Kidney epithelial cell (primary cell): Measurements from ENCODE around the gene PREX1. TPM values are rescaled to one million over a fixed set of nuclear protein-coding genes. Genes with fewer than 3 reads are reported as not detected.

Source experiments
- DNase-seq: peaks from one replicate; pipeline ENCODE4 v3.0.0-alpha.2; 2010; ENCODE audit warnings: low read depth
- H3K27me3 ChIP-seq: 2 replicates; pipeline ENCODE4 v1.6.0; 2011; ENCODE audit warnings: low read length; ENCODE audit not compliant: control insufficient read depth, insufficient read depth
- H3K36me3 ChIP-seq: 2 replicates; pipeline ENCODE4 v1.5.1; 2011; ENCODE audit warnings: low read length; ENCODE audit not compliant: control insufficient read depth, insufficient read depth
- H3K4me3 ChIP-seq: 2 replicates; pipeline ENCODE4 v1.5.1; 2011; ENCODE audit warnings: low read depth, mild to moderate bottlenecking, control low read depth, low read length
- total RNA-seq: library from RNA; depleted of rRNA; stranded (reverse); fragments of >200 nt; gene quantifications from 2 replicates; pipeline ENCODE4 v1.2.3, GENCODE V29; 2015
- TF ChIP-seq, protein P1 (sequence below): IDR thresholded peaks from 2 replicates; pipeline ENCODE4 v1.5.1; 2011; ENCODE audit warnings: mild to moderate bottlenecking, moderate library complexity, low read length, control low read depth, inconsistent platforms; ENCODE audit not compliant: insufficient read depth, poor library complexity, severe bottlenecking

Gene PREX1
- total RNA-seq, 1 donor from 2014 or later = 3.5 TPM

DNA sequence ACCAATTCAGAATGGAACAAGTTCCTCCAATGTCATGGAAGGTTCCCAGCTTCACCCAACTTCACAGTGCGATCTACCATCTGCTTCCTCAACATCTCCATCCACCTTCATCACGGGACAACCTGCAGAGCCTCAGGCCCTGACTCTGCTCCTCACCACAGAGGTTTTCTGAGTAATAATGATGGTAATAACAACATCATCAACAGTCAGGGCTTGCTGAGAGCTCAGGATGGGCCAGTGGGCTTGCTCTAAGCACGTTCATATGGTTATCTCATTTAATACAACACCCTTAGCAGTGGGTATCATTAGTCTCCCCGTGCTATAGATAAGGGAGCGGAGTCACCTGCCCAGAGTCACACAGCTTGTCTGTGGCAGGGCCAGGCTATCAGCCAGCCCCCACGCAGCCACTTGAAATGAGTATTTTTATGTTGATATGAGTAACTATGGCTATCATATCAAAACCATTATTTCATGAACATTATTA, 38.6 kb downstream of the PREX1 start:
- Histone ChIP-seq H3K4me3 (no peak overlapping the region), H3K36me3 (no peaks in the 10 kb centered on the region), H3K27me3 (peaks cover 15% of the 10 kb centered on the region)
- TF ChIP-seq, protein P1, sequence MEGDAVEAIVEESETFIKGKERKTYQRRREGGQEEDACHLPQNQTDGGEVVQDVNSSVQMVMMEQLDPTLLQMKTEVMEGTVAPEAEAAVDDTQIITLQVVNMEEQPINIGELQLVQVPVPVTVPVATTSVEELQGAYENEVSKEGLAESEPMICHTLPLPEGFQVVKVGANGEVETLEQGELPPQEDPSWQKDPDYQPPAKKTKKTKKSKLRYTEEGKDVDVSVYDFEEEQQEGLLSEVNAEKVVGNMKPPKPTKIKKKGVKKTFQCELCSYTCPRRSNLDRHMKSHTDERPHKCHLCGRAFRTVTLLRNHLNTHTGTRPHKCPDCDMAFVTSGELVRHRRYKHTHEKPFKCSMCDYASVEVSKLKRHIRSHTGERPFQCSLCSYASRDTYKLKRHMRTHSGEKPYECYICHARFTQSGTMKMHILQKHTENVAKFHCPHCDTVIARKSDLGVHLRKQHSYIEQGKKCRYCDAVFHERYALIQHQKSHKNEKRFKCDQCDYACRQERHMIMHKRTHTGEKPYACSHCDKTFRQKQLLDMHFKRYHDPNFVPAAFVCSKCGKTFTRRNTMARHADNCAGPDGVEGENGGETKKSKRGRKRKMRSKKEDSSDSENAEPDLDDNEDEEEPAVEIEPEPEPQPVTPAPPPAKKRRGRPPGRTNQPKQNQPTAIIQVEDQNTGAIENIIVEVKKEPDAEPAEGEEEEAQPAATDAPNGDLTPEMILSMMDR = no peak
- no peak for DNase-seq

DNA sequence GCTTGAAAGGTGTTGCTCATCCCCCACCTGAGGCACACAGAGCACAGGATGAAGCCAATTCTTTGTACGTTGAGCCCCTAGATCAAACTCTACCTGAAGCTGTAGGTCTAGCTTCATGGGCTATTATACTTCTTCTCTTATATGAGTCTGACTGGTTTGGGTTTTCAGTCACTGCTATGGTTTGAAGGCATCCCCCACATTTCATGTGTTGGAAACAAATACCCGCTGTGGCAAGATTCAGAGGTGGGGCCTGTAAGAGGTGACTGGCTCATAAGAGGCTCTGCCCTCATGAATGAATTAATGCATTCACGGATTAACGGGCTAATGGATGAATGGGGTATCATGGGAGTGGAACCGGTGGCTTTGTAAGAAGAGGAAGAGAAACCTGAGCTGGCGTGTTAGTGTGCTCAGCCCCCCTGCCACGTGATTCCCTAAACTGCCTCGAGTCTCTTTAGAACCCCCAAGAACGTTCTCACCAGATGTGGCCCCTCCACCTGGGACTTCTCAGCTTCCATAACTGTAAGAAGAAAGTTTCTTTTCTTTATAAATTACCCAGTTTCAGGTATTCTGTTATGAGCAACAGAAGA, 39.2 kb downstream of the PREX1 start:
- TF ChIP-seq, protein P1 = no peak
- DNase-seq = no peak

DNA sequence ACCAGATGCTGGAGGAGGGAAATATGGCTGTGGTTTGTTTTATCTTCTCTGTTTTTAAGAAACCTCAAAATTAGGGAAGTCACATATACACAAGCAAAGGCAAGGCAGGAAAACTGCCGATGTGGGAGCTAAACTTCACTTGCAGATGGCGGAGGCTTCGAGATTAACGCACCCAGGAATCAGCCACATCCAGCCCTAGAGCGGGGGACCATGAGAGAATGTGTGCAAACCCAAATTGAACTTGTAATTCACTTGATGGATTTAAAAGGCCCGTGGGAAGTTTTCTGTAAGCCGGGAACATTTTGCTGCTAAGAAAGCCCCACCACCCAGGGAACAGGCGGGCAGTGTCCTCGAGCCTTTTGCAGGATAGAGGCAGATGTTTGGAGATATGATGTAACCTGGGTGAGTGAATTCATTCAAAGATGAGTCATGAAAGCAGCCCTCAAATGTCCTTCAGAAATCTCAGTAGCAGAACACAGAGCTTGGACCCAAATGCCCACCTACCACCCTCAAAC, 39.9 kb downstream of the PREX1 start:
- Histone ChIP-seq H3K4me3 (no peak overlapping the region), H3K27me3 (peaks cover 15% of the 10 kb centered on the region), H3K36me3 (no peaks in the 10 kb centered on the region)
- TF ChIP-seq, protein P1 = no peak
- peak; percentile 18 for DNase-seq

More for the DNA sequence above, 39.2 kb downstream of the PREX1 start:
- no peaks in the 10 kb centered on the region for H3K36me3 ChIP-seq
- no peak overlapping the region for H3K4me3 ChIP-seq
- H3K27me3 ChIP-seq = peaks cover 15% of the 10 kb centered on the region

DNA sequence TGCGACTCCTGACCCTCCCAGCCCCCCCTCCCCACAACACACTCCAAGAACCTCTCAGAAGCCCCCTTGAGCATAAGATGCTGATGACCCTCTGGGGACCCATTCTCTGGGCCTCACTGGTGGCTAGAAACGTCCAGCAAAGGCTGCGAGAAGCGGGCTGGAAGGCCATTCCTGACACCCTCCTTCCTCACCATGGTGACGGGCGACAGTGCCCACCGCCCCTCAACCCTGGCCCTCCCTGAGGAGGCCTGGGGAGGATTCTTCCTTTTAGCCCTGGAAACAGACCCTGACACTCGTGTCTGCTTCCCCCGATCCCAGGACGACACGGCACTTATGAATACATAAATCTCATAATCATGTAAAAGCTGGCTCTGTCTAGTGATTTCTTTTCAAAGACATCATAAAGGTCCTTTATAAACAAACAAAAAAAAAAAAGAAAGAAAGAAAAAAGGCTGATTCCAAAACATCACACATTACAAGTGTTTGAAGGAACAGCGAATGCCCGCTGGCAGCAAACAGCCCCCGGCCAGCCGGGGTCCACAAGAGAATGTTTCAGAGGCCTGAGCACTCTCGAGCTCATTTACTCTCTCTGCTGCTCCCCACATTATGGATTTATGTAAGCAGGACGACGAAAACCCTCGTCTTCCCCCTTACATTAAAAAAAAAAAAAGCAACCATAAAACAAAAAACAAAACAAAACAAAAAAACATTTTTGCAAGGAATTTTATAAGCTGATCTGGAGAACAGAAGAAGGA, 40.7 kb downstream of the PREX1 start:
- DNase-seq = no peak
- TF ChIP-seq, protein P1 = no peak
- no peak overlapping the region for H3K4me3 ChIP-seq
- H3K27me3 ChIP-seq = peaks cover 15% of the 10 kb centered on the region
- H3K36me3 ChIP-seq = no peaks in the 10 kb centered on the region

DNA sequence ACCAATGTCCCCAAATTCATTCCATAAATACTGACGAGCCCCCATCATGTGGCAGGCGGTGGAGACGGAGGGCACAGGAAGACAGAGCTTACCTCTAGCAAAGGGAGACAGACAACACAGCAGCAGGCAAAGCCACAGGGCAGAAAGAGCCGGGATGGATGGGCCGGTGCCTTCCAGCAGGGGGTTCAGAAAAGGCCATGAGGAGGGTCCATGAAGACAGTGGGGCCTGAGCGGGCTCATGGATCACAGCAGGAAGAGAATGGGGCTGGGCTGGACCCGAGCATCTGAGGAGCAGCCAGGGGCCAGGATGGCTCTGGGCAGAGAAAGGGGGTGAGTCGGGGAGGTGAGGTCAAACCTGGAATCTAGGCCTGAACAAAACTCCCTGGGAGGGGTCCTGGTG, 42.0 kb downstream of the PREX1 start:
- DNase-seq = no peak
- TF ChIP-seq, protein P1 = no peak
- Histone ChIP-seq H3K27me3 (peaks cover 8% of the 10 kb centered on the region), H3K4me3 (no peak overlapping the region), H3K36me3 (no peaks in the 10 kb centered on the region)

DNA sequence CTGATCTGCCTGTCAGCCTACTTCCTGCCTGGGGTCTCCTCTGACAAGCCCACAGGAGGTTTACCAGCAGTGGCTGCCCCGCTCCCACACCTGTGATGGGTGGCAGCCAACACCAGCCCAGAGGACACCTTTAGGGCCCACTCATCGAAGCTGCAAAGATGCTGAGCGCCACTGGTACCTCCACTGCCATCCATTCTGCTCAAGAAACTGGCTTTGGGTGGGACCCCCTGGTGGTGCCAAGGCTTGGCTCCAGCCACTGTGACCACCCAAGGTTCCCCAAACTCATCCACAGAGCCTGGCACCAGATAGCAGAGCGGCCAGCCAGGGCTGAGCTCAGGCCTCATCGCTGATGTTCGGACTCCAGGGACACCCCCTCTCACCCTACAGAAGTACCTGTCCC, 42.5 kb downstream of the PREX1 start:
- DNase-seq = no peak
- Histone ChIP-seq H3K36me3 (no peaks in the 10 kb centered on the region), H3K27me3 (peaks cover 5% of the 10 kb centered on the region), H3K4me3 (no peak overlapping the region)
- TF ChIP-seq, protein P1 = no peak
